GM12878 (cell line): Measurements from ENCODE around the gene PRRT1B. TPM values are rescaled to one million over a fixed set of nuclear protein-coding genes. Genes with fewer than 3 reads are reported as not detected.

ENCODE experiments used
- ASH2L ChIP-seq: fragments of 300-600, 200-600 bp; sonication (generic); IDR thresholded peaks from 2 replicates; pipeline ENCODE4 v1.6.1; 2017; ENCODE audit warnings: low read depth, mild to moderate bottlenecking, borderline replicate concordance
- BHLHE40 ChIP-seq, 2 experiments: fragments of 450-650 bp in 1 of 2; IDR thresholded peaks; 2 replicates each; pipeline ENCODE4 v1.6.1; 2011 to 2017; ENCODE audit warnings: low read depth in 2 of 2, borderline replicate concordance in 1 of 2, improper control_type of control experiment in 1 of 2, low read length in 1 of 2, mild to moderate bottlenecking in 1 of 2
- BMI1 ChIP-seq: fragments of 450-650 bp; IDR thresholded peaks from 2 replicates; pipeline ENCODE4 v1.6.1; 2016; ENCODE audit warnings: mild to moderate bottlenecking, moderate library complexity, borderline replicate concordance
- HCFC1 ChIP-seq: fragments of 150-350 bp; IDR thresholded peaks from 2 replicates; pipeline ENCODE4 v1.6.1; 2014; ENCODE audit warnings: low read length
- IRF4 ChIP-seq: IDR thresholded peaks from 2 replicates; pipeline ENCODE4 v1.6.1; 2011; ENCODE audit warnings: low read depth, low read length
- MYB ChIP-seq: fragments of 150-350 bp; IDR thresholded peaks from 2 replicates; pipeline ENCODE4 v1.6.1; 2014; ENCODE audit warnings: mild to moderate bottlenecking, low read depth, low read length, borderline replicate concordance
- RB1 ChIP-seq: fragments of 450-650 bp; formaldehyde crosslinking; IDR thresholded peaks from 2 replicates; pipeline ENCODE4 v1.6.1; 2017; ENCODE audit warnings: mild to moderate bottlenecking, borderline replicate concordance
- SMARCA5 ChIP-seq: fragments of 450-650 bp; IDR thresholded peaks from 2 replicates; pipeline ENCODE4 v1.6.1; 2017; ENCODE audit warnings: mild to moderate bottlenecking
- SREBF1 ChIP-seq: IDR thresholded peaks from 2 replicates; pipeline ENCODE4 v1.6.1; 2012; ENCODE audit warnings: mild to moderate bottlenecking, low read length
- SUPT20H ChIP-seq: IDR thresholded peaks from 2 replicates; pipeline ENCODE4 v1.6.1; 2011; ENCODE audit warnings: low read depth, mild to moderate bottlenecking, low read length, moderate library complexity, borderline replicate concordance; ENCODE audit not compliant: control insufficient read depth
- ZNF207 ChIP-seq: fragments of 450-650 bp; IDR thresholded peaks from 2 replicates; pipeline ENCODE4 v1.6.1; 2014; ENCODE audit warnings: antibody characterized with exemption, mild to moderate bottlenecking, borderline replicate concordance
- ZNF24 ChIP-seq: fragments of 450-650 bp; IDR thresholded peaks from 2 replicates; pipeline ENCODE4 v1.6.1; 2017; ENCODE audit warnings: antibody characterized with exemption, mild to moderate bottlenecking
- polyA plus RNA-seq, 11 experiments: library from polyadenylated mRNA; depleted of rRNA in 4 of 11; unstranded in 6 of 11; stranded (reverse) in 5 of 11; fragments of >200 nt; fragmentation: Nextera tagmentation in 4 of 11; fragmentation: Illumina TruSeq in 1 of 11; extraction: Ambion mirVana in 4 of 11; extraction: Trizol in 1 of 11; gene quantifications; 1 replicate in 1 of 11; 2 replicates in 10 of 11; pipeline versions ENCODE4 v1.2.1 to v1.2.3, GENCODE V29; 2011 to 2016; ENCODE audit warnings: inconsistent platforms in 2 of 11, missing spikeins in 2 of 11, low read depth in 1 of 11
- total RNA-seq, 4 experiments: library from RNA; depleted of rRNA in 3 of 4; stranded (reverse); fragments of >200 nt in 3 of 4; fragmentation: Illumina TruSeq in 1 of 4; extraction: Trizol in 1 of 4; gene quantifications; 2 replicates each; pipeline versions ENCODE4 v1.2.1 to v1.2.3, GENCODE V29; 2013 to 2021
- TF ChIP-seq, protein P1 (sequence below): fragments of 450-650 bp; conservative IDR thresholded peaks from 2 replicates; pipeline ENCODE4 v1.6.1; 2017; ENCODE audit warnings: mild to moderate bottlenecking, moderate library complexity
- TF ChIP-seq, protein P2 (sequence below): fragments of 450-650 bp; IDR thresholded peaks from 2 replicates; pipeline ENCODE4 v1.6.1; 2014; ENCODE audit warnings: mild to moderate bottlenecking
- TF ChIP-seq, protein P3 (sequence below): fragments of 150-350 bp; IDR thresholded peaks from 2 replicates; pipeline ENCODE4 v1.6.1; 2016; ENCODE audit warnings: low read depth, low read length
- TF ChIP-seq, protein P4 (sequence below): fragments of 450-650 bp; IDR thresholded peaks from 2 replicates; pipeline ENCODE4 v1.6.1; 2016; ENCODE audit warnings: mild to moderate bottlenecking
- TF ChIP-seq, protein P5 (sequence below): fragments of 450-650 bp; IDR thresholded peaks from 2 replicates; pipeline ENCODE4 v1.6.1; 2017; ENCODE audit warnings: mild to moderate bottlenecking, moderate library complexity

The PRRT1B gene
- total and polyA plus RNA-seq, 10 of the 15 experiments (the other 5 are each of a cell fraction or from before 2014, with no cell fraction given), result not detected

DNA sequence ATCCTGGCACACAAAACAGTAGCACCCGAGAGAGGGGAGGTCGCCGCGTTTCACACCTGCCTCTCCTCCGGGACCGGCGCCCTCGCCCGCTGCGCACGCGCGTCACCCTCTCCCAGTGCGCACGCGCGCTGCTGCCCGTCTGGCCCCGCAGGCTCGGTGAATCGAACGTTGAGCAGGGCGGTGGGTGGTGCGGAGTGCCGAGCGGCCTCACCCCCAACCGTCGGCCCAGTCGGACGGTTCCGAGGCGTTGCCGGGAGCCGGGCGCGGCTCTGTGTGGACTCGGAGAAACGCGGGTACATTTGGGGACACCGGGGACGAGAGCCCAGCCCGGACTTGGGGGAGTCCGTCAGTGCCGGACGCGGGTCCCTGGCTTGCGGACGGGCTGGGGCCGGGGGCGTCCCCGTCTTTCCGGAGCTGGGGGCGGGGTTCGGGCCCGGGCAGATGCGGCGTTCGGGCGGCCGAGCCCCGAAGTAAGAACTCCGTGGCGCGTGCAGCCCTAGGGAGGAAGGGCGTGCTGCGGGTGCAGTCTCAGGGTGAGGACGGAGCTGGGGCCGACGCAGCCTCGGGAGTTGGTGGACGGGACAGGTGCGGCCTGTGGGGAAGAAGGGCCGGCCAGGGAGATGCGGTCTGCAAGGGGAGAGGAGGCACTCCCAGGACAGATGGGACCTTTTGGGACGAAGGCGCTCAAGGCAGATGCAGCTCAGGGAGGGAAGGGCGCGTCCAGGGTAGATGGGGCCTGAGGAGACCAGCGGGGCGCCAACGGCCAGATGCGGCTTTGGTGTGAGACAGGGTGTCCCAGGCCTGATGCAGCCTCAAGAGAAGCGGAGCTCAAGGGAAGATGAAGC is 42.3 kb upstream of the PRRT1B start, which contains the start of gene POMT1 (continued):
- TF ChIP-seq BHLHE40 (IDR thresholded peaks at IDR 0.05; ENCODE audit: borderline replicate concordance in 1 of 2, low read depth in 2 of 2, low read length in 1 of 2) (peak; percentile 24 to 74; a peak in 2 of 4 replicates), RB1 (peak; percentile 42; the same call in 1 of the 2 replicates), ASH2L (peak; percentile 40; the same call in 1 of the 2 replicates), ZNF24 (no peak), MYB (0 out of 2 replicates have a peak, but pooled peaks have one; percentile 29), ZNF207 (peak; percentile 96), HCFC1 (peak; percentile 76), BMI1 (no peak), SMARCA5 (peak; percentile 62; the same call in 1 of the 2 replicates), SREBF1 (no peak), SUPT20H (no peak), IRF4 (0 out of 2 replicates have a peak, but pooled peaks have one; percentile 26)
- TF ChIP-seq, protein P1, sequence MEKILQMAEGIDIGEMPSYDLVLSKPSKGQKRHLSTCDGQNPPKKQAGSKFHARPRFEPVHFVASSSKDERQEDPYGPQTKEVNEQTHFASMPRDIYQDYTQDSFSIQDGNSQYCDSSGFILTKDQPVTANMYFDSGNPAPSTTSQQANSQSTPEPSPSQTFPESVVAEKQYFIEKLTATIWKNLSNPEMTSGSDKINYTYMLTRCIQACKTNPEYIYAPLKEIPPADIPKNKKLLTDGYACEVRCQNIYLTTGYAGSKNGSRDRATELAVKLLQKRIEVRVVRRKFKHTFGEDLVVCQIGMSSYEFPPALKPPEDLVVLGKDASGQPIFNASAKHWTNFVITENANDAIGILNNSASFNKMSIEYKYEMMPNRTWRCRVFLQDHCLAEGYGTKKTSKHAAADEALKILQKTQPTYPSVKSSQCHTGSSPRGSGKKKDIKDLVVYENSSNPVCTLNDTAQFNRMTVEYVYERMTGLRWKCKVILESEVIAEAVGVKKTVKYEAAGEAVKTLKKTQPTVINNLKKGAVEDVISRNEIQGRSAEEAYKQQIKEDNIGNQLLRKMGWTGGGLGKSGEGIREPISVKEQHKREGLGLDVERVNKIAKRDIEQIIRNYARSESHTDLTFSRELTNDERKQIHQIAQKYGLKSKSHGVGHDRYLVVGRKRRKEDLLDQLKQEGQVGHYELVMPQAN, result peak; percentile 70
- TF ChIP-seq, protein P2, sequence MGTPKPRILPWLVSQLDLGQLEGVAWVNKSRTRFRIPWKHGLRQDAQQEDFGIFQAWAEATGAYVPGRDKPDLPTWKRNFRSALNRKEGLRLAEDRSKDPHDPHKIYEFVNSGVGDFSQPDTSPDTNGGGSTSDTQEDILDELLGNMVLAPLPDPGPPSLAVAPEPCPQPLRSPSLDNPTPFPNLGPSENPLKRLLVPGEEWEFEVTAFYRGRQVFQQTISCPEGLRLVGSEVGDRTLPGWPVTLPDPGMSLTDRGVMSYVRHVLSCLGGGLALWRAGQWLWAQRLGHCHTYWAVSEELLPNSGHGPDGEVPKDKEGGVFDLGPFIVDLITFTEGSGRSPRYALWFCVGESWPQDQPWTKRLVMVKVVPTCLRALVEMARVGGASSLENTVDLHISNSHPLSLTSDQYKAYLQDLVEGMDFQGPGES, result peak; percentile 52; the same call in 1 of the 2 replicates
- TF ChIP-seq, protein P3, sequence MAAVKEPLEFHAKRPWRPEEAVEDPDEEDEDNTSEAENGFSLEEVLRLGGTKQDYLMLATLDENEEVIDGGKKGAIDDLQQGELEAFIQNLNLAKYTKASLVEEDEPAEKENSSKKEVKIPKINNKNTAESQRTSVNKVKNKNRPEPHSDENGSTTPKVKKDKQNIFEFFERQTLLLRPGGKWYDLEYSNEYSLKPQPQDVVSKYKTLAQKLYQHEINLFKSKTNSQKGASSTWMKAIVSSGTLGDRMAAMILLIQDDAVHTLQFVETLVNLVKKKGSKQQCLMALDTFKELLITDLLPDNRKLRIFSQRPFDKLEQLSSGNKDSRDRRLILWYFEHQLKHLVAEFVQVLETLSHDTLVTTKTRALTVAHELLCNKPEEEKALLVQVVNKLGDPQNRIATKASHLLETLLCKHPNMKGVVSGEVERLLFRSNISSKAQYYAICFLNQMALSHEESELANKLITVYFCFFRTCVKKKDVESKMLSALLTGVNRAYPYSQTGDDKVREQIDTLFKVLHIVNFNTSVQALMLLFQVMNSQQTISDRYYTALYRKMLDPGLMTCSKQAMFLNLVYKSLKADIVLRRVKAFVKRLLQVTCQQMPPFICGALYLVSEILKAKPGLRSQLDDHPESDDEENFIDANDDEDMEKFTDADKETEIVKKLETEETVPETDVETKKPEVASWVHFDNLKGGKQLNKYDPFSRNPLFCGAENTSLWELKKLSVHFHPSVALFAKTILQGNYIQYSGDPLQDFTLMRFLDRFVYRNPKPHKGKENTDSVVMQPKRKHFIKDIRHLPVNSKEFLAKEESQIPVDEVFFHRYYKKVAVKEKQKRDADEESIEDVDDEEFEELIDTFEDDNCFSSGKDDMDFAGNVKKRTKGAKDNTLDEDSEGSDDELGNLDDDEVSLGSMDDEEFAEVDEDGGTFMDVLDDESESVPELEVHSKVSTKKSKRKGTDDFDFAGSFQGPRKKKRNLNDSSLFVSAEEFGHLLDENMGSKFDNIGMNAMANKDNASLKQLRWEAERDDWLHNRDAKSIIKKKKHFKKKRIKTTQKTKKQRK, result no peak
- TF ChIP-seq, protein P4, sequence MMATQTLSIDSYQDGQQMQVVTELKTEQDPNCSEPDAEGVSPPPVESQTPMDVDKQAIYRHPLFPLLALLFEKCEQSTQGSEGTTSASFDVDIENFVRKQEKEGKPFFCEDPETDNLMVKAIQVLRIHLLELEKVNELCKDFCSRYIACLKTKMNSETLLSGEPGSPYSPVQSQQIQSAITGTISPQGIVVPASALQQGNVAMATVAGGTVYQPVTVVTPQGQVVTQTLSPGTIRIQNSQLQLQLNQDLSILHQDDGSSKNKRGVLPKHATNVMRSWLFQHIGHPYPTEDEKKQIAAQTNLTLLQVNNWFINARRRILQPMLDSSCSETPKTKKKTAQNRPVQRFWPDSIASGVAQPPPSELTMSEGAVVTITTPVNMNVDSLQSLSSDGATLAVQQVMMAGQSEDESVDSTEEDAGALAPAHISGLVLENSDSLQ, result no peak
- TF ChIP-seq, protein P5, sequence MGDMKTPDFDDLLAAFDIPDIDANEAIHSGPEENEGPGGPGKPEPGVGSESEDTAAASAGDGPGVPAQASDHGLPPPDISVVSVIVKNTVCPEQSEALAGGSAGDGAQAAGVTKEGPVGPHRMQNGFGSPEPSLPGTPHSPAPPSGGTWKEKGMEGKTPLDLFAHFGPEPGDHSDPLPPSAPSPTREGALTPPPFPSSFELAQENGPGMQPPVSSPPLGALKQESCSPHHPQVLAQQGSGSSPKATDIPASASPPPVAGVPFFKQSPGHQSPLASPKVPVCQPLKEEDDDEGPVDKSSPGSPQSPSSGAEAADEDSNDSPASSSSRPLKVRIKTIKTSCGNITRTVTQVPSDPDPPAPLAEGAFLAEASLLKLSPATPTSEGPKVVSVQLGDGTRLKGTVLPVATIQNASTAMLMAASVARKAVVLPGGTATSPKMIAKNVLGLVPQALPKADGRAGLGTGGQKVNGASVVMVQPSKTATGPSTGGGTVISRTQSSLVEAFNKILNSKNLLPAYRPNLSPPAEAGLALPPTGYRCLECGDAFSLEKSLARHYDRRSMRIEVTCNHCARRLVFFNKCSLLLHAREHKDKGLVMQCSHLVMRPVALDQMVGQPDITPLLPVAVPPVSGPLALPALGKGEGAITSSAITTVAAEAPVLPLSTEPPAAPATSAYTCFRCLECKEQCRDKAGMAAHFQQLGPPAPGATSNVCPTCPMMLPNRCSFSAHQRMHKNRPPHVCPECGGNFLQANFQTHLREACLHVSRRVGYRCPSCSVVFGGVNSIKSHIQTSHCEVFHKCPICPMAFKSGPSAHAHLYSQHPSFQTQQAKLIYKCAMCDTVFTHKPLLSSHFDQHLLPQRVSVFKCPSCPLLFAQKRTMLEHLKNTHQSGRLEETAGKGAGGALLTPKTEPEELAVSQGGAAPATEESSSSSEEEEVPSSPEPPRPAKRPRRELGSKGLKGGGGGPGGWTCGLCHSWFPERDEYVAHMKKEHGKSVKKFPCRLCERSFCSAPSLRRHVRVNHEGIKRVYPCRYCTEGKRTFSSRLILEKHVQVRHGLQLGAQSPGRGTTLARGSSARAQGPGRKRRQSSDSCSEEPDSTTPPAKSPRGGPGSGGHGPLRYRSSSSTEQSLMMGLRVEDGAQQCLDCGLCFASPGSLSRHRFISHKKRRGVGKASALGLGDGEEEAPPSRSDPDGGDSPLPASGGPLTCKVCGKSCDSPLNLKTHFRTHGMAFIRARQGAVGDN, result peak; percentile 58
